Neuron (in vitro differentiated cells): ENCODE results near the gene MAS1L.

Experiments
- H2AFZ ChIP-seq: one replicate; pipeline ENCODE4 v1.6.1; 2013; ENCODE audit warnings: low read depth, mild to moderate bottlenecking, inconsistent platforms, low read length, moderate library complexity
- H3K27me3 ChIP-seq: one replicate; pipeline ENCODE4 v1.6.1; 2013; ENCODE audit warnings: low read length; ENCODE audit not compliant: insufficient read depth
- H3K36me3 ChIP-seq: one replicate; pipeline ENCODE4 v1.6.1; 2013; ENCODE audit warnings: low read length; ENCODE audit not compliant: insufficient read depth
- H3K4me1 ChIP-seq: one replicate; pipeline ENCODE4 v1.6.1; 2013; ENCODE audit warnings: low read length; ENCODE audit not compliant: insufficient read depth
- H3K4me3 ChIP-seq: 2 replicates; pipeline ENCODE4 v1.5.1; 2013; ENCODE audit warnings: mild to moderate bottlenecking, low read length, moderate library complexity
- H3K9me3 ChIP-seq: one replicate; pipeline ENCODE4 v1.6.1; 2013; ENCODE audit warnings: low read length

Gene MAS1L

GRCh38 chr6:29505808-29506207 lies 18.1 kb upstream of the MAS1L start:
- H3K4me1 ChIP-seq: peaks cover 14% of the 10 kb centered on the region
- no peak overlapping the region for H2AFZ ChIP-seq
- no peak overlapping the region for H3K4me3 ChIP-seq
- H3K27me3 ChIP-seq: peaks cover 3% of the 10 kb centered on the region
- no peaks in the 10 kb centered on the region for H3K9me3 ChIP-seq
- H3K36me3 ChIP-seq: no peaks in the 10 kb centered on the region

DNA sequence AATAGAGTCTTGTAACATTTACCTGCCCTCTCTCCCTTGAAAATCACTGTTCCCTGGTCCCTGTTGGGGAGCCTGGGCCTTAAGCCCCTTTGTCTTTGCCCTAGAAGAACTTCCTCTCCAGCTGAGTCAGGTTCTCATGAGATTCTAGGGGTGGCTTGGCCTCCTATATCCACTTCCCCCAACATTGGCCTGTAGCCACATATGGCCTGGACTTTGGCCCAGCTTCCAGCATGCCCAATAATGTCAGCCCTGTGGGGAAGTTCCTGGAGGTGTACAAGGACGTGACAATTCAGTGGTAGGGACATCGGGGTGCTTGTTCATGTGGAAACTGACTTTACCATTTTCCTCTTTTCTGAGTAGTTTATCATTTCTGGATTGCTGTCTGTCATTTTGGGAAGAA lies 17.2 kb upstream of the MAS1L start:
- no peak overlapping the region for H2AFZ ChIP-seq
- H3K4me1 ChIP-seq: peaks cover 5% of the 10 kb centered on the region
- H3K27me3 ChIP-seq: peaks cover 7% of the 10 kb centered on the region
- H3K4me3 ChIP-seq: no peak overlapping the region
- H3K36me3 ChIP-seq: no peaks in the 10 kb centered on the region
- H3K9me3 ChIP-seq: no peaks in the 10 kb centered on the region

DNA sequence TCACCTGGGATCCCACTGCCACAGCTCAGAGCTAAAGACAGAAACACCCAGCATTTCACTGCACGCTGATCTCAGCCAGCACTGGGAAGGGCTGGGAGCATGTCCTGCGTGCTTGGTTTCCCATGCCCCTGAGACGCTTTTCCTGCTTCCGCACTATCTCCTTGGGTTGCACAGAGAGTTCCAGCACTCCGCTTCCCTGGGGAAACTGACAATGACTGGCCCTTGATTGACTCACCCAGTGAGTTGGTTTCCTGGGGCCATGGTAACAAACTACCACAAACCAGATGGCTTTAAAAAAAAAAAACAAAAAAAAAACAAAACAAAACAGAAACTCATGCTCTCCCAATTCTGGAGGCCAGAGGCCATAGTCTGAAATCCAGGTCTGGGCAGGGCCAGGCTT lies 14.8 kb upstream of the MAS1L start:
- H3K4me3 ChIP-seq: no peak overlapping the region
- no peak overlapping the region for H2AFZ ChIP-seq
- no peaks in the 10 kb centered on the region for H3K4me1 ChIP-seq
- peaks cover 7% of the 10 kb centered on the region for H3K27me3 ChIP-seq
- no peaks in the 10 kb centered on the region for H3K9me3 ChIP-seq
- H3K36me3 ChIP-seq: no peaks in the 10 kb centered on the region

- no peak overlapping the region for H3K4me3 ChIP-seq
- H3K27me3 ChIP-seq: peaks cover 7% of the 10 kb centered on the region
- no peak overlapping the region for H2AFZ ChIP-seq
Observed at GRCh38 chr6:29502181-29502580, 14.4 kb upstream of the MAS1L start.

DNA sequence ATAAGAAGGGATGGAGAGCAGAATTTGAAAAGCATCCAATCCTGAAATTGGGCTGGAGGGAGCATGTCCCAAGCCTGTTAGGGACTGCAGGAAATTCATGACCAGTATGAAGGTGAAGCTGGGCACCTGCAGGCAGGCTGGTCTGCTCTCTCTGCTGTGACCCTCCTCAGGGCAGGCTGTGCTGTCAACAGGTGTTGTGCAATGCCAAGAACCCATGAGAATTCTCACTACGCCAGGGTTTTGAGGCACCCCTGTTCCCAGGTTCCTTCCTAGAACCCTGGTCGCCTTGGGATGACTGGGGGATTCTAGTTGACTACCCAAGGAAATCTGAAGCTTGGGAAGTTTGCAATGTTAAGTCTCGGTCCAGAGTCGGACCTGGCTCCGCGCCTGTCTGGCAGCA lies 13.3 kb upstream of the MAS1L start:
- no peak overlapping the region for H2AFZ ChIP-seq
- H3K4me3 ChIP-seq: no peak overlapping the region
- no peaks in the 10 kb centered on the region for H3K9me3 ChIP-seq
- H3K36me3 ChIP-seq: no peaks in the 10 kb centered on the region
- H3K27me3 ChIP-seq: peaks cover 7% of the 10 kb centered on the region
- H3K4me1 ChIP-seq: no peaks in the 10 kb centered on the region

More at GRCh38 chr6:29502181-29502580, 14.4 kb upstream of the MAS1L start:
- Histone ChIP-seq H3K4me1 (no peaks in the 10 kb centered on the region), H3K36me3 (no peaks in the 10 kb centered on the region), H3K9me3 (no peaks in the 10 kb centered on the region)

DNA sequence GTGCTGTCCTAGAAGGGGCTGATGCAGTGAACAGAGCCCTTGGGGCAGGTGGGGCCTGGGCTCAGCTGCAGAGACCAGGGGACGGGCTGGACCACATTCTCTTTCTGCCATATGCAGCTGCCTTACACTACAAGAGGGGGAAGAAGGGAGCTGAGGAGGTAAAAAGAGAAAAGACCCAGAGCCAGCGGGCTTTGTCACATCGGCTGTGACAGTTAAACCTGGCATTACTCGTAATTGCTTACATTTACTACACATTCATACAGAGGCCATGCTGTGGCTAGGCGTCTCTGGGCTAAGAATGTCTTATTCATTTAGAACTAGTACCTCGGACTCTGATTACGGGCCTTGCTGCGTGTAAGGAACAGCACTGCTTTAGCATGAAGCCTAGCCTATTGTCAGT lies 12.8 kb upstream of the MAS1L start:
- peaks cover 7% of the 10 kb centered on the region for H3K27me3 ChIP-seq
- H2AFZ ChIP-seq: no peak overlapping the region
- no peaks in the 10 kb centered on the region for H3K9me3 ChIP-seq
- no peaks in the 10 kb centered on the region for H3K36me3 ChIP-seq
- H3K4me3 ChIP-seq: no peak overlapping the region
- H3K4me1 ChIP-seq: no peaks in the 10 kb centered on the region

GRCh38 chr6:29499704-29500103 lies 11.9 kb upstream of the MAS1L start:
- no peaks in the 10 kb centered on the region for H3K36me3 ChIP-seq
- H3K4me3 ChIP-seq: no peak overlapping the region
- H2AFZ ChIP-seq: no peak overlapping the region
- H3K4me1 ChIP-seq: no peaks in the 10 kb centered on the region
- H3K27me3 ChIP-seq: peaks cover 7% of the 10 kb centered on the region
- H3K9me3 ChIP-seq: no peaks in the 10 kb centered on the region

DNA sequence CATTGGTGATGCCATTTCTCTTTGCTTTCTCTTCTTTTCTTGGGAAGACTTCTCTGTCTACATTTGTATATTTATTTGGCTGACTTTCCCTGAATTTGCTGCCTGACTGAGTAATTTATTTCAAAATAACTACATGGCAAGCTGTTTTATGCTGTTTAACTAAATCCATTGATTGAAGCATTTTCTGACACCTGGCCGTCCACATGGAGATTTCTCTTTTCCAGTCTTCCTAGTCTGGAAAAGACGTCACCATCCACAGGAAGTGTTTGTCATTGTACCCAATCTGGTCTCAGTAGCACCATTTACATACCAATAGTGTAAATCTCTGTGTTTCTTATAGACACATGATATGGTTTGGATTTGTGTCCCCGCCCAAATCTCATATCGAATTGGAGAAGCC lies 9.2 kb upstream of the MAS1L start:
- Histone ChIP-seq H2AFZ (no peak overlapping the region), H3K4me1 (no peaks in the 10 kb centered on the region), H3K27me3 (peaks cover 4% of the 10 kb centered on the region), H3K36me3 (no peaks in the 10 kb centered on the region), H3K4me3 (no peak overlapping the region), H3K9me3 (no peaks in the 10 kb centered on the region)

DNA sequence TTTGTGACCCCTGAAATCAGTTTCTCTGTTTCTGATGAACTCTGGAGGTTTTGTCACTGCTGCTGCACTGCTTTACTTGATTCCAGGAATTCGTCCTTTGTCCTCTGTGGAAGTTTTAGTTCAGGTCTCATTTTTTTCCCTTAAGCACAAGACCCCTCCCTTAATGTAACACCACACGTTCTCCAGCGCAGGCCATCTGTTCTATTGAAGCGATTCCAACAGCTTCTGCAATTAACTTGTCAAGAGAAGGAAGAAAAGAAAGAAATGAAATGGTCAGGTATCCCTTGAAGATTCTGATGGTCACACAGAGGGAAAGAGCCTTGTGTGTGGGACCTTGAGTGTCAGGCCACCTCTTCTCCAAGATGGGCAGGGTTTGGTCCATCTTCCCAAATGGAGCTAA lies 7.8 kb upstream of the MAS1L start:
- Histone ChIP-seq H3K9me3 (no peaks in the 10 kb centered on the region), H3K4me1 (no peaks in the 10 kb centered on the region), H3K27me3 (peaks cover 4% of the 10 kb centered on the region), H3K4me3 (no peak overlapping the region), H2AFZ (no peak overlapping the region), H3K36me3 (no peaks in the 10 kb centered on the region)

- no peaks in the 10 kb centered on the region for H3K9me3 ChIP-seq
- H2AFZ ChIP-seq: no peak overlapping the region
- no peaks in the 10 kb centered on the region for H3K27me3 ChIP-seq
- H3K36me3 ChIP-seq: no peaks in the 10 kb centered on the region
- H3K4me1 ChIP-seq: no peaks in the 10 kb centered on the region
- H3K4me3 ChIP-seq: no peak overlapping the region
Observed at GRCh38 chr6:29494131-29494530, 6.4 kb upstream of the MAS1L start.

DNA sequence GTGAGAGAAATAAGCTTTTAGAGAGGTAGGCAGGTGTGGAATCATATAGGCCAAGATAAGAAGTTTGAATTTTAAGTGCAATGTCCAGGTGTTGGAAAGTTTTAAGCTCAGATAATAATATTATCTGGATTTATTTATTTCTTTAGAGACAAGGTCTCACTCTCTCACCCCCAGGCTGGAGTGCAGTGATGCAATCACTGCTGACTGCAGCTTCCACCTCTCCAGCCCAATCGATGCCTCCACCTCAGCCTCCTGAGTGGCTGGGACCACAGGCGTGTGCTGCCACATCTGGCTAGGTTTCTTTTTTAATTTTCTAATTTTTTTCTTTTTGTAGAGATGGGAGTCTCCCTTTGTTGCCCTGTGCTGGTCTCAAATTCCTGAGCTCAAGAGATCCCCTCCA lies 5.5 kb upstream of the MAS1L start:
- no peaks in the 10 kb centered on the region for H3K9me3 ChIP-seq
- H3K36me3 ChIP-seq: no peaks in the 10 kb centered on the region
- no peaks in the 10 kb centered on the region for H3K4me1 ChIP-seq
- no peaks in the 10 kb centered on the region for H3K27me3 ChIP-seq
- no peak overlapping the region for H2AFZ ChIP-seq
- H3K4me3 ChIP-seq: no peak overlapping the region

DNA sequence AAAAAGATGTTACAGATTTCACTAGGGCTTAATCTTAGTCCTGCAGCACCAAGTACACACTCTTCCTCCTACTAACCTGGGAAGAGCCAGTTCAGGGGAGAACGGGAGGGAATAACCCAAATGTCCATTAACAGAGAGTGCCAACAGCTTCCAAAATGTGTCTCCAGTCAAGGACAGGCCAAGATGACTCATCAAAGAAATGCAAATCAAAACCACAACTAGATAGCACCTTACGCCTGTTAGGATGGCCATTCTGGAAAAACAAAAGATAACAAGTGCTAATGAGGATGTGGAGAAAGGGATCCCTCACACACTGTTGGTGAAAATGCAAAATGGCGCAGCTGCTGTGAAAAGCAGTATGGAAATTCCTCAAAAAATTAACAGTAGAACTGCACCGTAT lies 3.8 kb upstream of the MAS1L start:
- Histone ChIP-seq H3K4me1 (no peaks in the 10 kb centered on the region), H2AFZ (no peak overlapping the region), H3K9me3 (no peaks in the 10 kb centered on the region), H3K27me3 (no peaks in the 10 kb centered on the region), H3K36me3 (no peaks in the 10 kb centered on the region), H3K4me3 (no peak overlapping the region)

- Histone ChIP-seq H3K36me3 (no peaks in the 10 kb centered on the region), H3K4me3 (no peak overlapping the region), H2AFZ (no peak overlapping the region), H3K27me3 (no peaks in the 10 kb centered on the region), H3K4me1 (no peaks in the 10 kb centered on the region), H3K9me3 (no peaks in the 10 kb centered on the region)
Observed at GRCh38 chr6:29490552-29490951, 2.8 kb upstream of the MAS1L start.

GRCh38 chr6:29490055-29490454 lies 2.3 kb upstream of the MAS1L start:
- Histone ChIP-seq H3K27me3 (no peaks in the 10 kb centered on the region), H2AFZ (no peak overlapping the region), H3K36me3 (no peaks in the 10 kb centered on the region), H3K4me1 (no peaks in the 10 kb centered on the region), H3K4me3 (no peak overlapping the region), H3K9me3 (no peaks in the 10 kb centered on the region)
